Activated T-helper 1 cell treated with anti-CD3 and anti-CD28 coated beads, Interleukin-12 subunit alpha, Interleukin-12 subunit beta, Interleukin-2, Interleukin-4 antibody, amounts not matched to agents 30 ng/mL and 10 ng/mL and 1 ng/mL, durations not matched to agents 14 hours and 24 hours and 36 hours (primary cell): Measurements from ENCODE around the gene ZNF280D. TPM values are rescaled to one million over a fixed set of nuclear protein-coding genes. Genes with fewer than 3 reads are reported as not detected.

ENCODE experiments used
- DNase-seq: peaks from one replicate; pipeline ENCODE4 v3.0.0; 2021; ENCODE audit warnings: low spot score
- H3K27ac Mint-ChIP-seq: one replicate; pipeline ENCODE4 v1.8.0; 2021; ENCODE audit warnings: mild to moderate bottlenecking, mixed read lengths
- H3K27me3 Mint-ChIP-seq: one replicate; pipeline ENCODE4 v1.8.0; 2022; ENCODE audit warnings: mild to moderate bottlenecking, moderate library complexity, mixed read lengths; ENCODE audit not compliant: insufficient read depth
- H3K36me3 Mint-ChIP-seq: one replicate; pipeline ENCODE4 v1.8.0; 2021; ENCODE audit warnings: low read depth, mixed read lengths
- H3K4me1 Mint-ChIP-seq: one replicate; pipeline ENCODE4 v1.8.0; 2021; ENCODE audit warnings: low read depth, mixed read lengths
- H3K4me3 Mint-ChIP-seq: one replicate; pipeline ENCODE4 v1.8.0; 2021; ENCODE audit warnings: mild to moderate bottlenecking, moderate library complexity, mixed read lengths
- H3K9me3 Mint-ChIP-seq: one replicate; pipeline ENCODE4 v1.8.0; 2021; ENCODE audit warnings: mixed read lengths
- intact Hi-C: fragments of 100-400 bp; cut with micrococcal nuclease; formaldehyde crosslinking; loops from one replicate; pipeline ENCODE4 v1.15.1; 2024
- total RNA-seq: library from RNA; stranded (reverse); gene quantifications from 2 replicates; pipeline ENCODE4 v1.2.3, GENCODE V29; 2022

Gene ZNF280D
- total RNA-seq, 1 donor from 2014 or later = 29.9 TPM

DNA sequence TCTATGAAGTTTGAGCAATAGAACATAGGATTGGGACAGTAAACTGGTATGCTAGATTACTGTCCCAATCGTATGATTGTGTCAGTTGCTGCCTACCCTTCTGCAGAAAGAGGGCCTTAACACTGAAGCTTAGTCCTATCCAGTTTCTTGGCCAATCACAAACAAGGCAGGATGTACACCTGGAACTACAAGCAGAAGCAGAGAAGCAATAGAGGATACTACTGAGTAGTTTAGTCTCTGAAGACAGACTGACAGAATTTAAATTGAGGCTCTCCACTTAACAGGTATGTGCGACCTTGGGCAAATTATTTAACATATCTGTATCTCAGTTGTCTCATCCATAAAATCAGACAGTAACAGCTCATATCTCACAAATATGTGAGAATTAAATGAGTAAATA, 85.0 kb downstream of the ZNF280D start:
- Mint-ChIP-seq H3K9me3 (no peaks in the 10 kb centered on the region), H3K4me3 (no peak overlapping the region), H3K27me3 (no peaks in the 10 kb centered on the region), H3K4me1 (no peaks in the 10 kb centered on the region), H3K36me3 (peaks cover 10% of the 10 kb centered on the region), H3K27ac (no peak overlapping the region)
- intact Hi-C loops = no loop called here
- DNase-seq = no peak

DNA sequence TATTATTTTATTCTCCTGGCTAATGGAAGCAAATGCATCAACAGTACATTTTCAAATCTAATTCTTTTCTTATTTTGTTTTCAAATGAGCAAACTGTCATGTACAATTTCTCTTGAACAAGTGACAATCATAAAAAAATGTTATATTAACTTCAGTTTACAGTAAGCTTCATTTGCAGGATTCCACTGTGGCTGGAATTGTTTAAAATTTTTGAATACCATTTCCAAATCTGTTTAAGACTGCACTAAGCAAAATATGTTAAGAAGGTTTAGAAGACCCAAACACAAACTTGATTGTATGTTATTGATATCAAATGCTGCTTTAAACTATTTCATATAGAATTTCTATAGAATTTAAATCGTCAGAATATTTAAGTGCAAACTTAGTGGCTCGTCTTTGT, 92.8 kb downstream of the ZNF280D start:
- H3K9me3 Mint-ChIP-seq = no peaks in the 10 kb centered on the region
- DNase-seq = no peak
- intact Hi-C loops = no loop called here

DNA sequence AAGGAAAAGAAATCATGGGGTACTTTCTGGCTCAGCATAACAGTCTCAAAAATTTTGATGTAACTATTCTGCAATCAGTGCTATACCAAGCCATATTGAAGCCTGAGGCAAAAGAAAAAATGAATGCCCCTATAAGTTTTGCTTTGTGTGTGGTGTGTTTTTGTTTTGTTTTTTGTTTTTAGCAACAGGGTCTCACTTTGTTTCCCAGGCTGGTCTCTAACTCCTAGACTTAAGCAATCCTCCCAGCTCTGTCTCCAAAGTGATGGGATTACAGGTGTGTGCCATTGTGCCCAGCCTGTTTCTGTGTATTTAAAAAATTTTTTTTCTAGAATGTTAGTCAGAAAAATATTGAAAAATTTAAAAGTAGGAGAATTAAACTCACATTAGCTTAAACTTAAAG, 93.2 kb downstream of the ZNF280D start:
- Mint-ChIP-seq H3K27ac (no peak overlapping the region), H3K4me1 (no peaks in the 10 kb centered on the region), H3K9me3 (no peaks in the 10 kb centered on the region), H3K27me3 (no peaks in the 10 kb centered on the region), H3K36me3 (no peaks in the 10 kb centered on the region), H3K4me3 (no peak overlapping the region)
- DNase-seq = no peak
- intact Hi-C loops = no loop called here

More for the DNA sequence above, 92.8 kb downstream of the ZNF280D start:
- no peaks in the 10 kb centered on the region for H3K36me3 Mint-ChIP-seq
- H3K27ac Mint-ChIP-seq = no peak overlapping the region
- no peak overlapping the region for H3K4me3 Mint-ChIP-seq
- no peaks in the 10 kb centered on the region for H3K4me1 Mint-ChIP-seq
- H3K27me3 Mint-ChIP-seq = no peaks in the 10 kb centered on the region

DNA sequence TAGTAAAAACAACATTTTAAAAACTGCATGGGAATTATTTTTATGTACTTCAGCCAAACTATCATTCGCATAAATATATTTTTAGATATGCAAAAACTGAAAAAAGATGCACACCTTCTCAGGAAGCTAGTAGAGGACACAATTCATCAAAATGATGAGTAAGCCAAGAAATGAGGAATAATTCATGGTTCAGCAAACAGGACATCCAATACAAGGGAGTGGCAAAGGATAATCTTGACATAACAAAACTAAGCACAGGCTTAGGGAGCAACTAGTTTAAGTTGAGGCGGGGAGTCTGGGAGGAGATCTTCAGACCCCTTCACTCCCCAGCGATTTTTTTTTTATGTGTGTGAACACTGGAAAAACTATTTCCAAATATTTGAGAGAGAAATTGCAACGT, 93.7 kb downstream of the ZNF280D start:
- Mint-ChIP-seq H3K27ac (no peak overlapping the region), H3K36me3 (no peaks in the 10 kb centered on the region), H3K4me1 (no peaks in the 10 kb centered on the region), H3K4me3 (no peak overlapping the region), H3K9me3 (no peaks in the 10 kb centered on the region), H3K27me3 (no peaks in the 10 kb centered on the region)
- no peak for DNase-seq
- intact Hi-C loops = no loop called here

DNA sequence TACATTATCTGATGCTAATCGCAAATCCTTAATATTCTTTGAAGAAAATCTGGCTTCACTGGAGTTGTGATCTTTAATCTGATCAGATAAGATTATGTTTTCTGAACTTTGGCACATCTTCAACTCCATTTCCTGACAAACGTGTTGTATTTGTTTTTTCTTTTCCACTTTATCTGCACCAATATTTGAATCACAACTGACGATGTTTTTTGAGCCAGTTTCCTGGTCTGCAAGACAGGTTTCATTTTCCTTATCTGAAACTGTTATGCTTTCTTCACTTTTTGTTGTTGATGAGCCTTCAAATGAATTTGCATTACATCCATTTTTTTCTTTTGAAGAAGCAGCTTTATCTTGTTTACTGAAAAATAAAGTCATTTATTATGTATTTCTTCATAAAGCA, 101.5 kb downstream of the ZNF280D start:
- peaks cover 8% of the 10 kb centered on the region for H3K36me3 Mint-ChIP-seq
- no peak for DNase-seq
- H3K4me3 Mint-ChIP-seq = no peak overlapping the region
- no peaks in the 10 kb centered on the region for H3K27me3 Mint-ChIP-seq
- H3K4me1 Mint-ChIP-seq = no peaks in the 10 kb centered on the region
- intact Hi-C loops = no loop called here
- H3K27ac Mint-ChIP-seq = no peak overlapping the region
- H3K9me3 Mint-ChIP-seq = no peaks in the 10 kb centered on the region

DNA sequence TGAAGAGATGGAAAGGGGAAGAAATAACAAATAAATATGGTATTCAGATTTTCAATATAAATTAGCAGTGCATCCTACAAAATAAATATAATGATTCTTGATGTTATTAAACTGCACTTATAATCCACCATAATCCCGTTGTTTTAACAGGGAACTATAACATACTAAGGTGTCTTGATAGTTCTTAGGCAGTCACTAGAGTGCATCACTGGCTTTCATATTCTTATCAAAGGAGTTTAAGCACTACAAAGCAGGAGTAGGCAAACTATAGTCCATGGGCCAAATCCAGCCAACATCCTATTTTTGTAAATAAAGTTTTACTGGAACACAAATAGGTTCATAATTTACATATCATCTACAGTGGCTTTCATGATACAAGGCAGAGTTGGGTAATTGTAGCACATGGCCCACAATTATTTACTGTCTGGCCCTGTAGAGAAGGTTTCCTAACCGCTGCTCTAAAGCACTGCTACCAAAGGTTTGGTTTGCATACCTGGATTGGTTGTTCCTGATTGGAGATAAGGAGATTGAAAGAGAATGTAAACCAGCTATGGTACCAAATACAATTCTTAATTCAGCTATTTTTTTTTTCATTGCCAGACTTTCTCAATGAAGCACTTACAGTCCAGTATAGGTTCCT, 104.3 kb downstream of the ZNF280D start:
- H3K9me3 Mint-ChIP-seq = no peaks in the 10 kb centered on the region
- peaks cover 8% of the 10 kb centered on the region for H3K36me3 Mint-ChIP-seq
- no peak overlapping the region for H3K4me3 Mint-ChIP-seq

DNA sequence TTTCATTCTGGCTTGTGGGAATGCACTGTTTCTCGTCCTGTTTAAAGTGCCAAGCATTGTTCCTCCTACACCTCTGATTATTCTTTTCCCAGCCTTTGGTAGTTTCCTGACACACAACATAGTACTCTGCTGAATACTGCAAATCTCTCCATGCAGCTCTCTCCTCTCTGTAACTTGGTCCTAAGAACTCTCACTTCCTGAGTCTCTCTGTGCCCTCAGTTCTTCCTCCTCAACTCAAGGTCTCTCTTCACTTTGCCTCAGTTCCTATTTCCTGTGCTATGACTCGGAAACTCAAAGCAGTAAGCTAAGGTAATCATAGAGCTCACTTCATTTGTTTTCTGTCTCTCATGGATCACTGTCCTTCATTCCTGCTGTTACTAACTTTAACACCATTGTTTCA, 113.4 kb downstream of the ZNF280D start:
- Mint-ChIP-seq H3K9me3 (no peaks in the 10 kb centered on the region), H3K4me1 (peaks cover 6% of the 10 kb centered on the region), H3K36me3 (no peaks in the 10 kb centered on the region), H3K27me3 (peaks cover 3% of the 10 kb centered on the region), H3K4me3 (no peak overlapping the region), H3K27ac (no peak overlapping the region)
- intact Hi-C loops = no loop called here
- DNase-seq = no peak

More for the DNA sequence above, 104.3 kb downstream of the ZNF280D start:
- intact Hi-C loops = no loop called here
- no peak for DNase-seq
- Mint-ChIP-seq H3K4me1 (no peaks in the 10 kb centered on the region), H3K27ac (no peak overlapping the region), H3K27me3 (no peaks in the 10 kb centered on the region)

DNA sequence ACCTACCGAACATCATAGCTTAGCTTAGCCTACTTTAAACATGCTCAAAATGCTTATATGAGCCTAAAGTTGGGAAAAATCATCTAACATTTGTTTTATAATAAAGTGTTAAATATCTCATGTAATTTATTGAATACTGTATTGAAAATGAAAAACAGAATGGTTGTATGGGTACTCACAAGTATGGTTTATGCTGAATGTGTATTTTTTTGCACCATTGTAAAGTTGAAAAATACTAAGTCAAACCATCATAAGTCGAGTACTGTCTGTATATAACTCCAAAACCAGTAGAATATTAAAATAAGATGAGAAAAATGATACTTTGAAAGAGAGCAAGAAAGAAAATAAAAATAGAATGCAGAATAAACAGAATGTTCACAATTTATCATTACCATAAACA, 115.7 kb downstream of the ZNF280D start:
- Mint-ChIP-seq H3K27me3 (peaks cover 13% of the 10 kb centered on the region), H3K27ac (no peak overlapping the region)
- intact Hi-C loops = no loop called here

DNA sequence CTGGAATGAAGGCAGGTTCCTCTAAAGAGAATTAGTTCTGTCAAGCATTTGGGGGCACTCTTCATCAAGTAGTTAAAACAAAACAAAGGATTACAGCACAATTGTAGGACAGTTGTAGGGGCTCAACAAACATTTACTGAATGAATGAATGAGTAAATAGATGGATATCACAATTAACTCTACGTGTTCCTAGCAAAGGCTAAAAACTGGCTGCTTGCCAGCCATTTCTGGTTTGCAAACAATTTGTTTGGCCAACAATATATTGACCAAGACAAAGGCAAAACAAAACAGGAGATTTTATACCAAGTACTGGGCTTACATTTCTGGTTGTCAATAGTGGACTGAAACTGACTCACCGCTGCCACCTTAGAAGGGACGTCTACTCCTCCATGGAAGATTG, 116.8 kb downstream of the ZNF280D start:
- DNase-seq = no peak
- no peak overlapping the region for H3K27ac Mint-ChIP-seq
- H3K27me3 Mint-ChIP-seq = peaks cover 15% of the 10 kb centered on the region

More for the DNA sequence above, 115.7 kb downstream of the ZNF280D start:
- peaks cover 14% of the 10 kb centered on the region for H3K4me1 Mint-ChIP-seq
- no peaks in the 10 kb centered on the region for H3K9me3 Mint-ChIP-seq
- no peak overlapping the region for H3K4me3 Mint-ChIP-seq
- H3K36me3 Mint-ChIP-seq = peaks cover 3% of the 10 kb centered on the region
- no peak for DNase-seq

DNA sequence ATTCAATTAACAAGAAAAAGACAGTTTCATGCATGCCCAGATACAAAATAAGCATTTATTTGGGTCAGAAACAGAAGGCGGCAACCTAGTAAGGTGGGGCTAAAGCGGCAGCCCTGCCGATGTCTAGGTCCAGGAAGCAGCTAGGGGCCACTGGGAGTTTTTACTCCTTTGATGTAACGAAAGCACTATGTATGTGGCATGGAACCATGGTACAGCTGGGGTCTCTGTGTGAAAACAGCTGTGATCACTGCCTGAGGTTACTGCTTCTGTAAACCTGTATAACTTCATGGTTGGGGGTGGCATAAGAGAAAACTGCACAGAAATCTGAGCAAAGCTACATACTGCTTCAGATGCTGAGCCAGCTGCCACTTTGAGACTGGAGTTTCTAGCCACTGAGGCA, 119.5 kb downstream of the ZNF280D start:
- intact Hi-C loops = no loop called here
- peaks cover 17% of the 10 kb centered on the region for H3K27me3 Mint-ChIP-seq
- peaks cover 12% of the 10 kb centered on the region for H3K4me1 Mint-ChIP-seq
- no peaks in the 10 kb centered on the region for H3K9me3 Mint-ChIP-seq
- peaks cover 3% of the 10 kb centered on the region for H3K36me3 Mint-ChIP-seq
- H3K27ac Mint-ChIP-seq = no peak overlapping the region
- no peak for DNase-seq
- H3K4me3 Mint-ChIP-seq = no peak overlapping the region

More for the DNA sequence above, 116.8 kb downstream of the ZNF280D start:
- Mint-ChIP-seq H3K4me3 (no peak overlapping the region), H3K9me3 (no peaks in the 10 kb centered on the region), H3K36me3 (peaks cover 3% of the 10 kb centered on the region), H3K4me1 (peaks cover 14% of the 10 kb centered on the region)
- intact Hi-C loops = no loop called here

DNA sequence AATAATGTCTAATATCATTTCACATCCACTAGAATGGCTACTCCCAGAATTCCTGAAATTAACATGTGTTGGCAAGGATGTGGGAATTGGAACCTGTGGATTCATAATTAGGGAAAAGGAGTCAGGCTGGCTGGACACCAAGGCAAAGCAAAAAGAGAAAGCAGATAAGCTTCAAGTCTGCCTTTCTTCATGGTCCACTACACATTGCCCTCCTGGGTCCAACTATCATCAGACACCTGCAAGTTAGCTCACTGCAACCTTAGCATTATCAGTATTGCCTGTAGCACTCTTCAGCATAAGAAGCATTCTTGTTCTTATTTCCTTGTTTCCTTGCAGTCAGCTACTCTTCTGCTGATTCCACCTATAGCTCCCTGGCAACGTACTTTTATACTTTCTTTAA, 124.3 kb downstream of the ZNF280D start:
- intact Hi-C loops = loop anchor here (2.0 kb wide), 1 partner anchor 178 kb away; no protein-coding TSS in a partner anchor
- DNase-seq = no peak
- peaks cover 17% of the 10 kb centered on the region for H3K27me3 Mint-ChIP-seq
- H3K4me1 Mint-ChIP-seq = peaks cover 21% of the 10 kb centered on the region
- no peak overlapping the region for H3K4me3 Mint-ChIP-seq
- peaks cover 4% of the 10 kb centered on the region for H3K36me3 Mint-ChIP-seq
- H3K9me3 Mint-ChIP-seq = peaks cover 15% of the 10 kb centered on the region
- no peak overlapping the region for H3K27ac Mint-ChIP-seq

DNA sequence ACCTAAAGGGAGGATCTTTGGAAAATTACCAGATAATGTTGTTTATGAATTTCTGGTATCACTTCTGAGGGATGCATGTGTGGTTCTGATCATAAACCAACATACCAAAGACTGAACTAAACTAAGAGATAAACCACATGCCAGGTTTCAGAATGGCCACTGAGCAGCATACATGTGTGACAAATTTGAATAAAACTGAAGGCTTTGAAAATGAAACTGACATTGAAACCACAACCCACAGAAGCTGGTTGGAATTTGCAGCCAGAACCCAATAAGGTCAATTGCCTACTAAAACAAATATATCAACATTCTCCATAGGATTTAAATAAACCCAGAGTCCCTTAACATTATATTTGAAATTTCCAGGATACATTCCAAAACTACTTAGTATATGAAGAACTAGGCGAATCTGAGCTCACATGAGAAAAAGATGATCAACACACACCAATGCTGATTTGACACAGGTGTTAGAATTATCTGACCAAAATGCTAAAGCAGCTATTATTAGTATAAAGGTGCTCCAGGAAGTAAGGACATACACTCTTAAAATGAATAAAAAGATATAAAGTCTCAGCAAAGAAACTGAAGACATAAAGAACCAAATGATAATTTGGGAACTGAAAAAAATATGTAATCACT, 125.0 kb downstream of the ZNF280D start:
- intact Hi-C loops = loop anchor here (2.0 kb wide), 1 partner anchor 179 kb away; no protein-coding TSS in a partner anchor
- Mint-ChIP-seq H3K9me3 (peaks cover 15% of the 10 kb centered on the region), H3K4me1 (peaks cover 15% of the 10 kb centered on the region), H3K36me3 (peaks cover 2% of the 10 kb centered on the region), H3K27ac (no peak overlapping the region), H3K4me3 (no peak overlapping the region), H3K27me3 (peaks cover 14% of the 10 kb centered on the region)
- no peak for DNase-seq

DNA sequence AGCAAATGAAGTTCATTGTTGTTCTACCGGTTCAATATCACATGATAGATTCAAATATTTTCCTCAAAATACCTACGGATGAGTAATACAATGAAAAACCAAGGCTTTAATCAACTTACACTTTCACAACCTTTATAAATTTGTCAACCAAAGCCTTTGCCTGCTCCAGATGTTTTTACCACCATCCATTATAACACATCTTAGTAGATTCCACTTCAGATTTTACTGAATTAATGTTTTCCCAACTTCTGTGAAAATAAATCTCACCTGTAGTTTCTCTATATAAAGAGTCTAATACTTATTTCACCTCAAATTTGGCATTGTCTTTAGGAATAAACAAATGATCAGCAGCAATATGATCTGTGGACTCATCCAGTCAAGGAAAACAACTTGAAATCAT, 131.1 kb downstream of the ZNF280D start:
- DNase-seq = no peak
- Mint-ChIP-seq H3K4me1 (no peaks in the 10 kb centered on the region), H3K4me3 (no peak overlapping the region), H3K27me3 (peaks cover 4% of the 10 kb centered on the region), H3K9me3 (peaks cover 25% of the 10 kb centered on the region), H3K27ac (no peak overlapping the region), H3K36me3 (peaks cover 3% of the 10 kb centered on the region)
- intact Hi-C loops = no loop called here
